IMR-90 (cell line): ENCODE results near the gene YBEY. TPM values are rescaled to one million over a fixed set of nuclear protein-coding genes. Genes with fewer than 3 reads are reported as not detected.

Source experiments
- ATAC-seq: fragments of 200-7000 bp; cut with Tn5 transposase; 2 replicates; pipeline ENCODE4 v1.9.1; 2020; ENCODE audit warnings: low read depth, mild to moderate bottlenecking, moderate library complexity
- BruUV-seq: library from RNA; stranded (reverse); fragments of 400-500 nt; replicated peaks from 2 replicates; lab custom pipeline; 2021; lab: Mats Ljungman, UMichigan
- CTCF ChIA-PET: fragments of 300-600 bp; formaldehyde crosslinking; extraction: SDS; loops from one replicate; lab custom pipeline; 2021; ENCODE audit warnings: antibody characterized with exemption; lab: Yijun Ruan, JAX
- POLR2A ChIA-PET: fragments of 300-600 bp; sonication (Branson Sonifier 250); formaldehyde crosslinking; loops from one replicate; lab custom pipeline; 2022; ENCODE audit warnings: antibody characterized with exemption; ENCODE audit not compliant: unreplicated experiment; lab: Charles Lee
- DNase-seq: peaks from one replicate; pipeline ENCODE4 v3.0.0; 2013
- H2AFZ ChIP-seq: replicated peaks from 2 replicates; pipeline ENCODE3; 2013; ENCODE audit warnings: low read length, mild to moderate bottlenecking; ENCODE audit not compliant: poor library complexity
- H2AK5ac ChIP-seq: 2 replicates; pipeline ENCODE4 v1.6.1; 2013; ENCODE audit warnings: low read depth, low read length, inconsistent platforms
- H2AK9ac ChIP-seq: replicated peaks from 2 replicates; pipeline ENCODE3; 2013; ENCODE audit warnings: mild to moderate bottlenecking, low read depth, low read length, moderate library complexity; ENCODE audit not compliant: poor library complexity
- H2BK120ac ChIP-seq: 2 replicates; pipeline ENCODE4 v1.6.1; 2013; ENCODE audit warnings: low read depth, low read length, inconsistent platforms
- H2BK15ac ChIP-seq: 3 replicates; pipeline ENCODE4 v1.6.1; 2013; ENCODE audit warnings: low read depth, low read length, inconsistent platforms
- H2BK20ac ChIP-seq: 2 replicates; pipeline ENCODE4 v1.6.1; 2013; ENCODE audit warnings: low read depth, mild to moderate bottlenecking, inconsistent platforms, low read length, moderate library complexity
- H2BK5ac ChIP-seq: 2 replicates; pipeline ENCODE4 v1.6.1; 2013; ENCODE audit warnings: mild to moderate bottlenecking, low read depth, low read length, inconsistent platforms; ENCODE audit not compliant: poor library complexity, severe bottlenecking
- H3K14ac ChIP-seq: replicated peaks from 2 replicates; pipeline ENCODE4 v1.6.1; 2013; ENCODE audit warnings: low read depth, low read length, inconsistent platforms
- H3K18ac ChIP-seq: 2 replicates; pipeline ENCODE4 v1.6.1; 2013; ENCODE audit warnings: low read depth, low read length, control low read depth
- H3K23ac ChIP-seq: 2 replicates; pipeline ENCODE4 v1.6.1; 2013; ENCODE audit warnings: low read depth, low read length, inconsistent platforms
- H3K27ac ChIP-seq: 2 replicates; pipeline ENCODE4 v1.5.1; 2013; ENCODE audit warnings: mild to moderate bottlenecking, control low read depth, low read length; ENCODE audit not compliant: insufficient read depth
- H3K27me3 ChIP-seq: 2 replicates; pipeline ENCODE4 v1.6.1; 2013; ENCODE audit warnings: low read length; ENCODE audit not compliant: control insufficient read depth, insufficient read depth
- H3K36me3 ChIP-seq: 2 replicates; pipeline ENCODE4 v1.6.1; 2013; ENCODE audit warnings: low read length, mixed read lengths; ENCODE audit not compliant: control insufficient read depth, insufficient read depth
- H3K4ac ChIP-seq: 2 replicates; pipeline ENCODE4 v1.6.1; 2013; ENCODE audit warnings: low read depth, low read length, inconsistent platforms
- H3K4me1 ChIP-seq: 2 replicates; pipeline ENCODE4 v1.6.1; 2013; ENCODE audit warnings: low read length, mixed read lengths; ENCODE audit not compliant: control insufficient read depth, insufficient read depth
- H3K4me2 ChIP-seq: 2 replicates; pipeline ENCODE4 v1.6.1; 2013; ENCODE audit warnings: low read depth, mild to moderate bottlenecking, control low read depth, low read length, moderate library complexity
- H3K4me3 ChIP-seq: 2 replicates; pipeline ENCODE4 v1.5.1; 2013; ENCODE audit warnings: low read depth, mild to moderate bottlenecking, control low read depth, low read length, moderate library complexity; ENCODE audit not compliant: insufficient read depth
- H3K56ac ChIP-seq: 2 replicates; pipeline ENCODE4 v1.6.1; 2013; ENCODE audit warnings: low read length, inconsistent platforms; ENCODE audit not compliant: insufficient read depth; ENCODE audit errors: extremely low read depth
- H3K79me1 ChIP-seq, 2 experiments: 2 replicates each; pipeline ENCODE4 v1.6.1; 2013; ENCODE audit warnings: low read length in 2 of 2, inconsistent platforms in 1 of 2, low read depth in 1 of 2
- H3K9ac ChIP-seq: 2 replicates; pipeline ENCODE4 v1.6.1; 2013; ENCODE audit warnings: low read depth, low read length, control low read depth
- H3K9me1 ChIP-seq: 2 replicates; pipeline ENCODE4 v1.6.1; 2013; ENCODE audit warnings: low read length, inconsistent platforms; ENCODE audit not compliant: insufficient read depth
- H3K9me3 ChIP-seq: 2 replicates; pipeline ENCODE4 v1.6.1; 2013; ENCODE audit warnings: low read length; ENCODE audit not compliant: control insufficient read depth, insufficient read depth
- H4K20me1 ChIP-seq: 2 replicates; pipeline ENCODE4 v1.6.1; 2013; ENCODE audit warnings: low read length, inconsistent platforms; ENCODE audit not compliant: insufficient read depth
- H4K5ac ChIP-seq: 2 replicates; pipeline ENCODE4 v1.6.1; 2013; ENCODE audit warnings: mild to moderate bottlenecking, low read depth, low read length, control low read depth
- H4K8ac ChIP-seq, 2 experiments: 2 replicates each; pipeline ENCODE4 v1.6.1; 2013; ENCODE audit warnings: low read depth in 2 of 2, low read length in 2 of 2, control low read depth in 1 of 2, inconsistent platforms in 1 of 2
- H4K91ac ChIP-seq: 2 replicates; pipeline ENCODE4 v1.6.1; 2013; ENCODE audit warnings: low read depth, low read length, inconsistent platforms; ENCODE audit not compliant: insufficient read depth
- BHLHE40 ChIP-seq: fragments of 150-350 bp; IDR thresholded peaks from 2 replicates; pipeline ENCODE4 v1.6.1; 2016; ENCODE audit warnings: mild to moderate bottlenecking, low read depth, low read length
- CEBPB ChIP-seq: IDR thresholded peaks from 2 replicates; pipeline ENCODE4 v1.6.1; 2012; ENCODE audit warnings: low read depth, low read length, improper control_type of control experiment
- CTCF ChIP-seq: conservative IDR thresholded peaks from 2 replicates; pipeline ENCODE4 v1.5.1; 2012; ENCODE audit warnings: mild to moderate bottlenecking, low read depth, low read length, improper control_type of control experiment
- FOS ChIP-seq: fragments of 150-350 bp; IDR thresholded peaks from 2 replicates; pipeline ENCODE4 v1.6.1; 2016; ENCODE audit warnings: low read depth, low read length
- MAFK ChIP-seq: IDR thresholded peaks from 2 replicates; pipeline ENCODE4 v1.6.1; 2012; ENCODE audit warnings: low read depth, low read length, improper control_type of control experiment
- MAZ ChIP-seq: IDR thresholded peaks from 2 replicates; pipeline ENCODE4 v1.6.1; 2012; ENCODE audit warnings: low read depth, mild to moderate bottlenecking, low read length, improper control_type of control experiment, moderate library complexity, borderline replicate concordance
- MXI1 ChIP-seq: IDR thresholded peaks from 2 replicates; pipeline ENCODE4 v1.6.1; 2012; ENCODE audit warnings: low read depth, mild to moderate bottlenecking, low read length, moderate library complexity, borderline replicate concordance
- NFE2L2 ChIP-seq: fragments of 150-350 bp; IDR thresholded peaks from 2 replicates; pipeline ENCODE4 v1.6.1; 2016; ENCODE audit warnings: low read depth, mild to moderate bottlenecking, low read length
- POLR2A ChIP-seq: IDR thresholded peaks from 2 replicates; pipeline ENCODE4 v1.6.1; 2012; ENCODE audit warnings: mild to moderate bottlenecking, low read depth, low read length
- RAD21 ChIP-seq: IDR thresholded peaks from 2 replicates; pipeline ENCODE4 v1.6.1; 2012; ENCODE audit warnings: low read length, improper control_type of control experiment
- RCOR1 ChIP-seq: IDR thresholded peaks from 2 replicates; pipeline ENCODE4 v1.6.1; 2012; ENCODE audit warnings: mild to moderate bottlenecking, low read length, improper control_type of control experiment; ENCODE audit not compliant: insufficient replicate concordance
- RFX5 ChIP-seq: IDR thresholded peaks from 2 replicates; pipeline ENCODE4 v1.8.0; 2012; ENCODE audit warnings: low read depth, mild to moderate bottlenecking, low read length, moderate library complexity
- SMC3 ChIP-seq: fragments of 150-350 bp; IDR thresholded peaks from 2 replicates; pipeline ENCODE4 v1.6.1; 2016; ENCODE audit warnings: low read depth, mild to moderate bottlenecking, antibody characterized with exemption, low read length, moderate library complexity
- USF2 ChIP-seq: fragments of 150-350 bp; IDR thresholded peaks from 2 replicates; pipeline ENCODE4 v1.6.1; 2017; ENCODE audit warnings: mild to moderate bottlenecking, antibody characterized with exemption, low read length, low read depth
- WGBS, 2 experiments: methylation state at CpG; one replicate each; pipeline versions ENCODE4 v1.1.5 to v1.1.7; 2013; ENCODE audit warnings: missing lambda C conversion rate in 2 of 2; ENCODE audit not compliant: insufficient read length in 1 of 2; ENCODE audit errors: extremely low coverage in 2 of 2; 5-methylcytosine and 5-hydroxymethylcytosine counted together
- dilution Hi-C: fragments of 300-500 bp; cut with HindIII; formaldehyde crosslinking; loops from one replicate; pipeline ENCODE4 v1.14.3; 2018; ENCODE audit warnings: low sequenced_read_pairs; ENCODE audit not compliant: unreplicated experiment
- in situ Hi-C: fragments of 300-500 bp; cut with MboI; formaldehyde crosslinking; loops from 3 replicates; pipeline ENCODE4 v1.14.3; 2019; ENCODE audit warnings: low sequenced_read_pairs, inconsistent platforms, mixed read lengths
- intact Hi-C: fragments of 100-400 bp; cut with micrococcal nuclease; formaldehyde crosslinking; loops from 2 replicates; pipeline ENCODE4 v1.10.0; 2022
- polyA plus RNA-seq, 3 experiments: library from polyadenylated mRNA; depleted of rRNA; stranded (reverse); fragments of >200 nt; gene quantifications; 2 replicates each; pipeline ENCODE4 v1.2.3, GENCODE V29; 2012; ENCODE audit warnings: low replicate concordance in 1 of 3
- total RNA-seq: library from RNA; depleted of rRNA; stranded (reverse); fragments of >200 nt; gene quantifications from 2 replicates; pipeline ENCODE4 v1.2.3, GENCODE V29; 2012

YBEY gene
- total and polyA plus RNA-seq, 2 of the 4 experiments (the other 2 are of a cell fraction) = 5.9 to 26.2 TPM

- Histone ChIP-seq H3K56ac (no peak overlapping the region), H3K9me3 (no peaks in the 10 kb centered on the region), H3K18ac (no peak overlapping the region), H2BK20ac (no peak overlapping the region), H4K20me1 (no peaks in the 10 kb centered on the region), H3K27me3 (no peaks in the 10 kb centered on the region), H4K8ac (no peak overlapping the region), H2BK120ac (no peak overlapping the region), H3K4ac (no peak overlapping the region), H4K5ac (no peak overlapping the region), H2AK9ac (no peak overlapping the region), H2BK5ac (no peak overlapping the region), H4K91ac (no peak overlapping the region), H3K4me3 (no peak overlapping the region), H3K23ac (no peak overlapping the region), H3K27ac (no peak overlapping the region), H2AFZ (no peak overlapping the region), H3K14ac (no peak overlapping the region), H3K79me1 (peaks cover 5 to 9% of the 10 kb centered on the region in 2 experiments; a peak in 3 of 4 replicates), H3K4me2 (no peak overlapping the region), H3K36me3 (peaks cover 12% of the 10 kb centered on the region), H2BK15ac (no peak overlapping the region), H3K9me1 (no peaks in the 10 kb centered on the region; the same call in 1 of the 2 replicates), H2AK5ac (no peak overlapping the region), H3K4me1 (no peaks in the 10 kb centered on the region), H3K9ac (no peak overlapping the region)
- intact Hi-C loops = no loop called here
- in situ Hi-C loops = no loop called here
- DNase-seq = no peak
- WGBS, 2 experiments = 99% methylated on average over 7 of the region's 11 CpGs; no CpG with 5 or more reads in 1 of the 2 experiments
- TF ChIP-seq MXI1 (no peak), USF2 (no peak), BHLHE40 (no peak), NFE2L2 (no peak), MAZ (no peak), FOS (no peak), POLR2A (no peak), SMC3 (no peak), RCOR1 (no peak), CTCF (no peak), MAFK (no peak), CEBPB (no peak), RAD21 (no peak), RFX5 (no peak)
- dilution Hi-C loops = no loop called here
- no TSS peak for BruUV-seq
- CTCF ChIA-PET = no interaction called here
- no peak for ATAC-seq
- POLR2A ChIA-PET = no interaction called here
These were observed 18.8 kb downstream of the YBEY start for GRCh38 chr21:46304955-46305354.
